Measurements from ENCODE around the gene CFAP46. TPM values are rescaled to one million over a fixed set of nuclear protein-coding genes. Genes with fewer than 3 reads are reported as not detected.

CFAP46 gene
- total RNA-seq, 4 donors from 2014 or later, result 0.32 to 0.54 TPM; not detected in 2

GRCh38 chr10:132789659-132790148 is 152.7 kb downstream of the CFAP46 start:
- no peak for TF ChIP-seq POLR2A (IDR thresholded peaks at IDR 0.05)
- TF ChIP-seq CTCF (IDR thresholded peaks at IDR 0.05), result no peak
- no peak for DNase-seq (ENCODE audit: low spot score in 2 of 2)
- H3K4me3 ChIP-seq (ENCODE audit: low read depth, poor library complexity, severe bottlenecking), result no peak overlapping the region
- intact Hi-C loops (cut with DNase I; ENCODE audit: low total_unique reads), result no loop called here
- WGBS, 2 donors, result 60 to 70% methylated on average over 11 to 14 of the region's 15 CpGs

GRCh38 chr10:132788831-132789219 is 153.5 kb downstream of the CFAP46 start:
- intact Hi-C loops (cut with DNase I; ENCODE audit: low total_unique reads), result no loop called here
- no peak overlapping the region for H3K4me3 ChIP-seq (ENCODE audit: low read depth, poor library complexity, severe bottlenecking)
- WGBS, 2 donors, result 2 to 17% methylated on average over 4 to 15 of the region's 30 CpGs
- TF ChIP-seq POLR2A (IDR thresholded peaks at IDR 0.05), result no peak
- no peak for TF ChIP-seq CTCF (IDR thresholded peaks at IDR 0.05)
- DNase-seq (ENCODE audit: low spot score in 2 of 2), result no peak

- no peak overlapping the region for H3K4me3 ChIP-seq (ENCODE audit: low read depth, poor library complexity, severe bottlenecking)
- no peak for TF ChIP-seq POLR2A (IDR thresholded peaks at IDR 0.05)
- no peak for TF ChIP-seq CTCF (IDR thresholded peaks at IDR 0.05)
- WGBS, 2 donors, result 1% methylated on average over 27 to 61 of the region's 79 CpGs
- intact Hi-C loops (cut with DNase I; ENCODE audit: low total_unique reads), result no loop called here
- no peak for DNase-seq (ENCODE audit: low spot score in 2 of 2)
These were observed 154.1 kb downstream of the CFAP46 start for GRCh38 chr10:132788180-132788830.

- no peak for TF ChIP-seq POLR2A (IDR thresholded peaks at IDR 0.05)
- TF ChIP-seq CTCF (IDR thresholded peaks at IDR 0.05), result no peak
- H3K4me3 ChIP-seq (ENCODE audit: low read depth, poor library complexity, severe bottlenecking), result no peak overlapping the region
- intact Hi-C loops (cut with DNase I; ENCODE audit: low total_unique reads), result no loop called here
- DNase-seq (ENCODE audit: low spot score in 2 of 2), result no peak
- 0 to 1% methylated on average over 8 to 28 of the region's 80 CpGs for WGBS, 2 donors
These were observed 154.7 kb downstream of the CFAP46 start for GRCh38 chr10:132787495-132788179.

- TF ChIP-seq POLR2A (IDR thresholded peaks at IDR 0.05) (no peak), CTCF (IDR thresholded peaks at IDR 0.05) (no peak)
- no peak overlapping the region for H3K4me3 ChIP-seq (ENCODE audit: low read depth, poor library complexity, severe bottlenecking)
- intact Hi-C loops (cut with DNase I; ENCODE audit: low total_unique reads), result no loop called here
- WGBS, 2 donors, result 0 to 2% methylated on average over 12 of the region's 80 CpGs
- DNase-seq (ENCODE audit: low spot score in 2 of 2), result no peak
These were observed 155.4 kb downstream of the CFAP46 start for GRCh38 chr10:132786884-132787494.

Measured in lower leg skin (tissue), 4 donors.